Activated naive CD4-positive, alpha-beta T cell treated with anti-CD3 and anti-CD28 coated beads, Interleukin-2, amount 50 U/mL, for 16 hours (primary cell): ENCODE results near the gene CELSR2.

ENCODE experiments used
- DNase-seq: peaks from one replicate; pipeline ENCODE4 v3.0.0-alpha.2; 2020

Gene CELSR2

GRCh38 chr1:109307274-109308021, 58.1 kb downstream of the CELSR2 start:
- DNase-seq: no peak

- no peak for DNase-seq
Observed at GRCh38 chr1:109309347-109309746, 60.0 kb downstream of the CELSR2 start.

DNA sequence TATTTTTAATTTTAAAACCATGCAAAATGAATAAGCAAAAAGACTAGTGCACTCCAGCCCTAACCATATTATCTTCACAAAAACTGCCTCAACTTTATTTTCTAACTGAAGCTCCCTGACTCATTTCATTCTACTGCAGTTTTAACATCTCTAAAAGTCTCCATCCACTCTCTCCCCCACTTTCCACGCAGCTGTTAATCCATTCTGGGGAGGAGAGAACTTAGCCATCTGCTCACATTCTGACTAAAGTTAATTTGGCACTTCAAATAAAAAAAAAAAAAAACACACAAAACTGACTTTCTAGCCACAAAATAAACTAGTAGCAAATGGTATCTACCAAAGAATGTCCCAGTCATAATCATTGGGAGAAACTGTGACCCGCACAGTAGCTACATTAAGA, 62.9 kb downstream of the CELSR2 start:
- no peak for DNase-seq

GRCh38 chr1:109312978-109313775, 63.8 kb downstream of the CELSR2 start:
- DNase-seq: no peak

DNA sequence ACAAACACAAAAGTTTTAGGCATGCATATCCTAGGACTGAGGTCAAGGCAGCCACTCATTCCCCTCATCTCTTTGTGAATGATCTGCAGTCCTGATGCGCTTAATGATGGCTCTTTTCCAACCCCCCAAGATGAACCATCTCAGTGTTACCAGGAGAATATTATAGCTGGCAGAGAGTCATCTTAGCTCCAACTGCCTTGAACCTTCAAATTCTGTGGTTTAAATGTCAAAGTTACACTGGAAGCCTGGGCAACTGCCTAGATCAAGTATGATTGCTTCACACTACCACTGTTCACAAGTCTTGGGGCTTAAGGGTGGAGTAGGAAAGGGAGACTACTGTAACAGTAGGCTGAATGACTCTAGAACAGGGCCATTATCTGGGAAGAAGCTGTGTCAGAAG, 65.5 kb downstream of the CELSR2 start:
- no peak for DNase-seq

GRCh38 chr1:109315288-109315687, 65.9 kb downstream of the CELSR2 start:
- no peak for DNase-seq

DNA sequence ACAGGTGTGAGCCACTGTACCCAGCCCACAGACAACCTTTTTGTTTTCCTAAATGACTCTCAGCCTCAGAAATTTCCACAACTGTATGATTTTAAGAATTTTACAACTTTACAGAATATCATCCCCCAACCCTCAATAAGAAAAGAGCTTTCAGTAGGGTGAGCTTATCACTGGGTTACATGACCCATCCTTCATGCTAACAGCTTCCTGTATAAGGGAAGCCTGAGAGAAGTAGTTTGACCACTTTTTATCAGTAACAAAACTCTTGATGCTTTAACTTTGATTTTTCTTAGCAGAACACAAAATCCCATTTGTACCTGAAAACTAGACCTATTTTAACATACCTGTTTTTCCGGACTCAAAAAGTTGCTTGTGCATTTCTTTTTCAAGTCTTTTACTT, 67.2 kb downstream of the CELSR2 start:
- DNase-seq: no peak

DNA sequence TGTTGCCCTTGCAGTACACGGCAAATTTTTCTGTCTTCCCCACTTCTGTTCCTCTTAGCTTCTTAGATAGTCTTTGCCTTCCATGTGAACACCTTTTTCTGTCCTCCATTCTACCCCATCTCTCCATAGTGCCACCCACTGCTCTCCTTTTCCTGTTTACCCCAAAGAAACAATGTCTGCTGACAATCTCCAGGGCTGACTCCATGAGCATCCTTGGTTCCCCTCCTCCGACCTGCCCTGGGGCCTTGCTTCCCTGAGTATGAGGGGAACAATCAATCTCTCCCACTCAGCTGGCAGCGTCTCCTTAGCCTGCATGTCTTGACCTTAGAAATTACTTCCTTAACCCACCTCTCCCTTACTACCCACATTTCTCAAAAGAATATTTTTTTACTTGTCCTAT, 69.8 kb downstream of the CELSR2 start:
- DNase-seq: no peak

DNA sequence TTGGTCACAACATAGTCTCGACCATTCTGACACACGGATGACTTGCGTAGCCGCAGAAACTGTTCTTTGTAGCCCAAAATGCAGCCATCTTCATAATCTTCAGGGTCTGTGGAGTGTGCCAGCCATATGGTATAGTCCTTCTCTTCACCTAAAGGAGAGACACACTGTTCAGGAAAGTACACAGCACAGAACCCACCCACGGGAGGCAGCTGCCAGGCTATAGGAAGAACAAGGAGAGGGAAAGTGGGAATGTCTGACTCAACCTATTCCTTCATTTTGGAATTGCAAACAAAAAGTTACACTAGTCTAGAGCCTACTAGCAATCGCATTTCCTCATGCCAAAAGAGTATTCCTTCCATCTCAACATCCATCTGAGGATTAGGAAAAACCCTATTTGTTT, 73.6 kb downstream of the CELSR2 start:
- no peak for DNase-seq
